GM21528 (cell line): ENCODE results near the gene CFAP299.
"Not testable (repeated sequence)": the region's sequence is repeated elsewhere in the genome, so short reads cannot be mapped to it uniquely, and the experiment has no call there.

Experiments
- ATAC-seq: cut with Tn5 transposase; IDR thresholded peaks from one replicate; pipeline ENCODE4 v1.9.1; 2021; ENCODE audit warnings: mild to moderate bottlenecking, moderate library complexity; ENCODE audit not compliant: unreplicated experiment, low FRiP score

The CFAP299 gene

GRCh38 chr4:80687736-80688135 is 352.2 kb downstream of the CFAP299 start:
- ATAC-seq, result not testable (repeated sequence)

DNA sequence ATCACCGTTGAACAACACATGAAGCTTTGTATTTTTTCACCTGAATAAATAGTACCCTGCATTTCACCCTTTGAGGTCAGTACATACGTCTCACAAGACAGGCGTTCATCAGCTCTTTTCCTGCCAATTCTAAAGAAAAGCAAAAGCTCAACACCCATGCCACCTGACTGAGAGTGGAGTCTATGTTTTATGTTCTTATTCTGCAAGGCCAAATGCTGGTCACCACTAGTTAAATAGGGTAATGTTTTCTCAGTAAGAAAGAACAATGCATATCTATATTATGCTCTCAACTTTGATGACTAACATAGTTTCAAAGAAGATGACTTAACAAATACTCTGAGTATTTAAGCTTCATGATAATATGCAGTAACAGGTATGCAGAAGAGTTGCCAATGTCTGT is 358.6 kb downstream of the CFAP299 start:
- ATAC-seq, result no peak

DNA sequence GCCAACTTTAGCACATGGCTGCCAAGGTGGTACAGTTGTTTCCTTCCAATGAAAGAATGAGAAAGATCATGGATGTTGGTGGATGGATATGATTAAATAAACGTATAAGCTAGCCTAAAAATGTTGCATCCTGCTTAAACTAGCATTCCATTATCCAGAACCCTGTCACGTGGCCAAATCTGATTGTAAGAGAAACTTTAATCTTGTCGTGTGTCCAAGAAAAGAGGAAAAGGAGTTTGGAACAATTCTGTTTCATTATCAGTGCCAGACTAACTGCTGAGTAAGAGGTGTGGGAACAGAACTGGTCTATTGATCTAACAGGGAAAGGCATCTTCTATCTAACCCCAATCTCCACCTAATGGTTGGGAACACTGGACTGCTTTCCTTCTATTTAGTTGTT is 369.8 kb downstream of the CFAP299 start:
- ATAC-seq, result no peak

DNA sequence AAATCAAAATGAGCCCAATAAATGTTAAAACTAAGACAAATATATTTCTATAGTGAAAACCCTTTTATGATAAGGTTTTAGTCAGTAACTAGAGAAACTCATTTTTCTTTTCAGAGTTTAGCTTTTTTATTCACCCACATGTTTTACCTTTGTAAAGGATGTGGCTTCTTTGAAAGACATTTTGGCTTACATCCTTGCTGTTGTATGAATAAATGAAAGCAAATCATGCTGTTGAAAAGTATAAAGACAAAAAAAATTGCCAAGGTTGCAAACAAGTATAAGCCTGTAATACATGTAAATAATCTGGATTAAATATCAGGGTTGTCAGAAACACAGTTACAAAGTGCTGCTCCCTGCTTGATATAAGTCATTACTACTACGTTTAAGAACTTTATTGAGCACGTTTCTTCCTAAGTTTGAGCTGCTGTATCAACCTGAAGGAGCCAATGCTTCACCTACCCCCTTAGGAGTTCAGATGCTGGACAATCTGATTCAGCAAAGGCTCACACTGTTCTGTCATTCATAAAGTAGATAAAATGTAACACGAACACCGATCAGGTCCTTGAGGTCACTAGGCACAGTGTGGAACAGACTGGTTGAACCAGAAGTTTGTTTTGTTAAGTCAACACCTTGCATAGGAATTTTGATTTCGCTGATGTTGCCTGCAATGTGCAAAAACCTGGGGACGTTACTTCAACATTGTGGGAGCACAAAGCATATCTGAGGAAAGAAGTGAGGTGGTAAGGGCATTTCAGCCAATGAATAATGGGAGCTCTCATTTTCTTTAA is 373.7 kb downstream of the CFAP299 start:
- ATAC-seq, result no peak

DNA sequence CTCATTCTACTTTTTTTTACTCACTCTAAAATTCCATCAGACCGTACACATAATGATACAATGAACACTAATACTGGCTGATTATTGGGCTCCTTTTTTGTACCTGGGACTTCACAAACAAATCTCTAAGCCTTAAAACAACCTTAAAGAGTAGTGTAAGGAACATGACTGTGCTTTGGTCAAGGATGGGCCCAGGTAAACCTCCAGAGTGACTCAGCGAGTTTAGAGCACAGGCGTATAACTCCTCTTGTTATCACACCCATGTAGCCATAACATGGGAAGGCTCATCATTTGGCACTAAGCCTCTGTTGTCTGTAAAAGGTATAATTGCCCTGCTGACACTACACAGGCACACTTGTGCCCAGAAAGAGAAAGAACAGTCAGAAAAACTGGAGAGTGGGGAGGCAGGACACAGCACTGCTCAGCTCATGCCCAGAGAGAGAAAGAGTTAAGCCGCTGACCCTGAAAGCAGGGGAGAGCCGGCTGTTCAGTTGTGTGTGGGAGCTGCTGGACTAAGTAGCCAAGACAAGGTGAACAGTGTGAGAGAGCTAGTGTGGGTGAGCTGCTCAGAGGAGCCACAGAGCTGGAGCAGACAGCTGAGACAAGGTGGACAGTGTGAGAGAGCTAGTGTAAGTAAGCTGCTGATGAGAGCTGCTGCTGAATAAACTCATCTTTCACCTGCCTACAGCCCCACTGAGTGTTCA is 375.4 kb downstream of the CFAP299 start:
- ATAC-seq, result no peak

DNA sequence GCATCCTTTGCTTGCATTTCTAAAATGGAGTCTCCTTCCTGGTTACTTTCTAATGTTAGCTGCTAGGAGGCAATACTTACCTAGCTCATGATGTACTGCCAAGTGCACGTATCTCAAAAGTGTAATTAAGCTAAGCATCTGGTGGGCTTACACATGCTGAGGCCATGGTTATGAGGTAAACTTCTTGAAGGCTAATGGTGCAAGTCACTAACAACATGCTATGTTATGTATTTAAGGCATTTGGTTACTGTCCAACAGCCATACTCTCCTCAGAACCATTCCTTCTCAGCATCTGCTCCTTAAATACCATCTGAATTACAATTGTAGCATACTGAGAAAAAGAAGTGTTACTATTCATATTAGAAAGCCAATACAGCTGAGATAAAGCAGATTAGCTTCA is 376.4 kb downstream of the CFAP299 start:
- no peak for ATAC-seq

GRCh38 chr4:80713409-80713808 is 377.9 kb downstream of the CFAP299 start:
- no peak for ATAC-seq

GRCh38 chr4:80717204-80717603 is 381.7 kb downstream of the CFAP299 start:
- no peak for ATAC-seq

DNA sequence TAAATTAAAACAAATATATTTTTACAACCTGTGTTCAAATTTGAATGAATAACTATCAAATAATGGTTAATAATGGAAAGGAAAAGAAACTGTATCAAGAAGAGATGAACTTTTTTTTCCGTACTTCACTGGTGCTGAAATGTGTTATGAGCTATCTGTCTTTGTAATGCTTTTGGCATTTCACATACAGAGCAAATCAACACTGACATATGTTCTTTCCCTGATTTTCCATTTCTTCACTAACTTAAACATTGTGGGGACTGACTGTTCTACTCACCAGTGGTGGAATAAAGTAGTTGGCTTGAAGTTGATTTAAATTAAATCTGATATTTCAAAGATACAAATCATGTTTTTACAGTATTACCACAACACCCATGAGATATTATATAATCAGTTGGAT is 390.9 kb downstream of the CFAP299 start:
- ATAC-seq, result no peak

- no peak for ATAC-seq
Observed at GRCh38 chr4:80730158-80730557, 394.6 kb downstream of the CFAP299 start.

- no peak for ATAC-seq
Observed at GRCh38 chr4:80731436-80731835, 395.9 kb downstream of the CFAP299 start.

DNA sequence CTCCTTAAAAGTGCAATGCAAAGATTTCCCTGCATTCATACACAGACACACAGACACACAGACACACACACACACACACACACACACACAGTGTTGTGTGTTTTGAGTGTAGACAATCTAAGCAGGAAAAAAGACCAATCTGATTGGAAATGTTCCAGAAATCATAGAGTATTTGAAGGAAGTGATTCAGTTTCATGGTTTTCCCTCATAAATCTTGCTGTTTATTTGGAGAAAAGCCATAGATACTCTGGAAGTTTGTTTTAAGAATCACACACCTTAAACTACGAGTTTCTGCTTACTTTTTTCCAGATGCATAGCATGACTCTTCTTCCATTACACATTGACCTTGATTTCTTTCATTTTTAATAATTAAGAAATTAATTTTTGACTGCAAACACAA is 396.5 kb downstream of the CFAP299 start:
- ATAC-seq, result no peak

DNA sequence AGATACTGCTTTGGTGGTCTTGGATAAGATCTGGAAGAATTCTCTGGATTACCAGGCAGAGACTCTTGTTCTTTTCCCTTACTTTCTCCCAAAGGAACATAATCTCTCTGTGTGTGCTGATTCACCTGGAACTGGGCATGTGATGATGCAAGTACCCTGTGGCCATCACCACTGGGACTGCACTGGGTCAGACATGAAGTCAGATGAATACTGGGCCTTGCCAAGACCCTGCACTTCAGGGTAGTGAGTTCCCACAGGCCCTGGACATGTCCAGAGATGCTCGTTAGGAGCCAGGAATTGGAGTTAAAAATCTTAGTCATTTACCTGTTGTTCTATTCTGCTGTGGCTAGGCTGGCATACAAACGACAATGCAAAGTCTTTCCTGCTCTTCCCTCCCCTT is 404.8 kb downstream of the CFAP299 start:
- no peak for ATAC-seq

DNA sequence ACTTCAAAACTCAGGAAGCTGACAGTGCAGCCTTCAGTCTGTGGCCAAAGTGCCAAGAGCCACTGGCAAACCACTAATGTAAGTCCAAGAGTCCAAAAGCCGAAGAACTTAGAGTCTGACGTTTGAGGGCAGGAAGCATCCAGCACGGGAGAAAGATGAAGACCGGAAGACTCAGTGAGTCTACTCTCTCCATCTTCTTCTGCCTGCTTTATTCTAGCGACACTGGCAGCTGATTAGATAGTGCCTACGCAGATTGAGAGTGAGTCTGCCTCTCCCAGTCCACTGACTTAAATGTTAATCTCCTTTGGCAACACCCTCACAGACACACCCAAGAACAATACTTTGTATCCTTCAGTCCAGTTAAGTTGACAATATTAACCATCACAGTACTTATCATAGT is 414.0 kb downstream of the CFAP299 start:
- not testable (repeated sequence) for ATAC-seq

DNA sequence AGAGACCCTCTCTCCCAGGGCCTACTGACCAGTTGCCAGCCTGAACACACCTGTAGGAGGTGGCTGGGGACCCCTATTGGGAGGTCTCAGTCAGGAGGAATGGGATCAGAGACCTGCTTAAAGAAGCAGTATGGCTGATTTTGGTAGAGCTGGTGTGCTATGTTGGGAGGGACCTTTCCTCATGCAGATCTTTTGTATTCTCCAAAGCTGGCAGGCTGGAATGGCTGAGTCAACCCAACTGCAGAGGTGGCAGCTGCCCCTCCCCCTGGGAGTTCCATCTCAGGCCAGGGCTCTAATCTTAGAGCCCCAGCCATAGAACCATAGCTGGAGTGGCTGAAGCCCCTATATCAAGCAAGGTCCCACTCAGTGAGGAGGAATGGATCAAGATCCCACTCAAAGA is 415.7 kb downstream of the CFAP299 start:
- ATAC-seq, result no peak

GRCh38 chr4:80767944-80768343 is 432.4 kb downstream of the CFAP299 start:
- no peak for ATAC-seq

- ATAC-seq, result no peak
Observed at GRCh38 chr4:80776168-80776567, 440.6 kb downstream of the CFAP299 start.

DNA sequence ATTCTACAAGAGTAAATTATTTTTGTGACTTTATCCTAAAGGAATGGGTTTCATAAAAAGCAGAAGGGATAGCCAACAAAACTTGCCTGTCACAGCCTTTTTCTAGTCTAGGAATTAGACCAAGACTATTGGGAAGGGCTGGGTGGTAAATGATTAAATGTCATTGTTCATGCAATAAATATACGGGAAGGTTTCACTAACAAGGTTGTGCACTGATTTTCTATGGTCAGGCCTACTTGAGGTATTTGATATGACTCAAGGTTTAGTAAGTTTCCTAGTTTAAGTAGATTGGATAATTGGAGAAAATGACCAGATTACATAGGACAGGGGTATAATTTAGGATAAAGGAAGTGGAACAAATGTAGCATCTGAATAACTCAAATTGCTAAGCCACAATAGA is 445.9 kb downstream of the CFAP299 start:
- no peak for ATAC-seq

- ATAC-seq, result no peak
Observed at GRCh38 chr4:80787306-80787705, 451.8 kb downstream of the CFAP299 start.

GRCh38 chr4:80788798-80789197 is 453.3 kb downstream of the CFAP299 start:
- no peak for ATAC-seq

DNA sequence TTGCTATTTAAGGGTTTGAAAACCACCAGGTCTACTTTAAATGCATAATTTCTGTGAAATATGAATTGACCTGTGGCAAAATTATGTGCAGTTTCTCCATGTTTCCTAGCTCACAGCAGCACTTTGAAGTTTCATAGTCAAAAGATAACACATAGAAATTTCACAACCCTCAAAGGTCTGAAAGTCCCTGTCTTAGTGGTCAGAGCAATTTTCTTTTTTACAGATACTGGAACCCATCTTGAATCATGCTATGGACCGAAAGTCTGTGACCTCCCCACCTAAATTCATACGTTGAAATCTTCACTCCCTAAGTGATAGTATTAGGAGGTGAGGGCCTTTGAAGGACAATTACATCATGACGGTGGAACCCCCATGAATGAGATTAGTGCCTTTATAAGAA is 454.6 kb downstream of the CFAP299 start:
- no peak for ATAC-seq

DNA sequence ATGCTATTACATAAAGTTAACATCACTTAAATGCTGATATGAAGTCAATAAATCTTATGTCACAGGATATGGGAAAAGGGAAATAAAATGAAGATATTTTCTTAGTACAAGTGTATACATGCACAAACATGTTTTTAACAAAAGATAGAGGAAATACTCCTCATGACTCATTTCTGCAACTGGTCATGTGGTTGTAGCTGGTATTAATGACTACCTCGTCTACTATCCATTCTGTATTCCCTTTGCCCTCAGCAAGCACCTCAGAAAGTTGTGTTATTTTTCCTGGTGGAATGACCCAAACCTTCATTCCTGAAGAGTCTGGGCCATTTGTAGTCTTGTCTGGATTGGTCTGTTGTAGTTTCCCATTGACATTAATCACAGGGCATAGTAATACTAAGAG is 458.1 kb downstream of the CFAP299 start:
- ATAC-seq, result not testable (repeated sequence)
